PC-9 (cell line): Measurements from ENCODE around the gene HLCS. TPM values are rescaled to one million over a fixed set of nuclear protein-coding genes. Genes with fewer than 3 reads are reported as not detected.

Experiments
- BruUV-seq: library from RNA; stranded (reverse); fragments of 400-500 nt; replicated peaks from 2 replicates; lab custom pipeline; 2021; lab: Mats Ljungman, UMichigan
- CTCF ChIA-PET: fragments of 300-600 bp; sonication (Branson Sonifier 250); formaldehyde crosslinking; loops from one replicate; lab custom pipeline; 2022; ENCODE audit warnings: antibody characterized with exemption; lab: Charles Lee
- POLR2A ChIA-PET: fragments of 300-600 bp; sonication (Branson Sonifier 250); formaldehyde crosslinking; loops from one replicate; lab custom pipeline; 2022; ENCODE audit warnings: antibody characterized with exemption; ENCODE audit not compliant: unreplicated experiment; lab: Charles Lee
- DNase-seq, 2 experiments: peaks; one replicate each; pipeline versions ENCODE4 v3.0.0 to v3.0.0-alpha.2; 2015 to 2022; ENCODE audit warnings: mixed read lengths in 1 of 2
- H2AFZ ChIP-seq: fragments of 200-600 bp; sonication (generic); 2 replicates; pipeline ENCODE4 v1.8.1; 2017; ENCODE audit warnings: antibody characterized with exemption
- H3F3A ChIP-seq: fragments of 200-600 bp; sonication (generic); 2 replicates; pipeline ENCODE4 v1.8.1; 2017; ENCODE audit warnings: antibody characterized with exemption, mild to moderate bottlenecking, low read depth; ENCODE audit not compliant: insufficient read depth
- H3K27ac ChIP-seq: fragments of 200-600 bp; sonication (generic); 2 replicates; pipeline ENCODE4 v1.6.1; 2016; ENCODE audit warnings: mixed run types
- H3K27me3 ChIP-seq: fragments of 200-600 bp; sonication (generic); 2 replicates; pipeline ENCODE4 v1.6.1; 2016; ENCODE audit warnings: low read depth, mixed run types; ENCODE audit not compliant: insufficient read depth
- H3K36me3 ChIP-seq: fragments of 200-600 bp; sonication (generic); 2 replicates; pipeline ENCODE4 v1.6.1; 2016; ENCODE audit warnings: low read depth, mixed run types
- H3K4me1 ChIP-seq: fragments of 200-600 bp; sonication (generic); replicated peaks from 2 replicates; pipeline ENCODE4 v1.6.1; 2016; ENCODE audit warnings: mixed run types; ENCODE audit not compliant: insufficient read depth
- H3K4me2 ChIP-seq: fragments of 200-600 bp; sonication (generic); 2 replicates; pipeline ENCODE4 v1.6.1; 2017; ENCODE audit warnings: mixed run types
- H3K4me3 ChIP-seq: fragments of 200-600 bp; sonication (generic); 2 replicates; pipeline ENCODE4 v1.6.1; 2016; ENCODE audit warnings: mixed run types
- H3K79me2 ChIP-seq: fragments of 200-600 bp; sonication (generic); 2 replicates; pipeline ENCODE4 v1.6.1; 2017; ENCODE audit warnings: low read depth, mixed run types
- H3K9me2 ChIP-seq: fragments of 200-600 bp; sonication (generic); 2 replicates; pipeline ENCODE4 v1.8.1; 2017; ENCODE audit warnings: mild to moderate bottlenecking; ENCODE audit not compliant: insufficient read depth
- H3K9me3 ChIP-seq: fragments of 200-600 bp; sonication (generic); 2 replicates; pipeline ENCODE4 v1.8.1; 2016; ENCODE audit warnings: low read depth; ENCODE audit not compliant: insufficient read depth
- H4K20me1 ChIP-seq: fragments of 200-600 bp; sonication (generic); 2 replicates; pipeline ENCODE4 v1.8.1; 2017; ENCODE audit not compliant: insufficient read depth
- EZH2 ChIP-seq: fragments of 200-600 bp; sonication (generic); IDR thresholded peaks from 2 replicates; pipeline ENCODE4 v1.8.0; 2017; ENCODE audit warnings: antibody characterized with exemption, low read depth
- intact Hi-C: fragments of 100-400 bp; cut with micrococcal nuclease; formaldehyde crosslinking; loops from one replicate; pipeline ENCODE4 v1.10.0; 2022; ENCODE audit not compliant: unreplicated experiment
- total RNA-seq: library from RNA; stranded (reverse); gene quantifications from 2 replicates; pipeline ENCODE4 v1.2.3, GENCODE V29; 2021
- TF ChIP-seq, protein P1 (sequence below): fragments of 200-600 bp; sonication (generic); conservative IDR thresholded peaks from 2 replicates; pipeline ENCODE4 v1.6.1; 2017; ENCODE audit warnings: mixed run types, antibody characterized with exemption, mild to moderate bottlenecking, moderate library complexity

HLCS gene
- total RNA-seq, 1 experiment from 2014 or later = 21.6 TPM

DNA sequence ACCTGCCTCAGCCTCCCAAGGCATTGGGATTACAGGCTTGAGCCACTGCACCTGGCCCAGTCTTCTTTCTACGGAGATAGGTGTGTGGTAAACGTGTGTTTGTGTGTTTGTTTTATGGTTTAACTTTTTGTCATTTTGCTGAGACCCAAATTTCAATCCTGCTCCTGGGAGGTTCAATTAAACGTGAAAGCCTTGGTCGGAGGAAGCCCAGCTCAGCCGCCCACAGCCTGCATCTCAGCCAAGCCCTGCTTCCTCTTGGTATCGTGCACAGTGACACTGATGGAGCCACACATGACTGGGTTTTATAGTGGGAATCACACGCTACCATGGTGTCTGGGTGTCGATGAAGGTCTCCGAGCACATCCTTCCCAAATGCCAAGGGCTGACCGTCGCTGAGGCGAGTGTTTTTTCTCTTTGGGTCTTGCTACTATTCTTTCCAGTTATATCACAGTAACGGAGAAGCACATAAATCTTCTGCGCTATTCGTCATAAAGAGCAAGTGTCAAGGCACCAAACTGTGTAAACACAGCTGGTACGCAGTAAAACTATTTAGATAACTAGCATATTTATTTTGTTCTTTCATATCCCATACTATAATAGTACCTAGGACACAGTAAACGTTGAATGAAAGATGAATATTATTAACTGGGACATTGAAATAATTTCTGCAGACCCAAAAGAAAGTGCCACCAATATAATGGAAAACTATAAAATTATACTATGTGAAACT lies 39.3 kb downstream of the HLCS start:
- Histone ChIP-seq H3F3A (0 out of 2 replicates have a peak, but pooled peaks cover 3% of the 10 kb centered on the region), H3K4me1 (no peaks in the 10 kb centered on the region), H3K4me3 (no peak overlapping the region), H3K9me2 (no peaks in the 10 kb centered on the region), H3K36me3 (no peaks in the 10 kb centered on the region), H3K9me3 (no peaks in the 10 kb centered on the region), H3K27me3 (no peaks in the 10 kb centered on the region), H2AFZ (no peak overlapping the region), H4K20me1 (no peaks in the 10 kb centered on the region; the same call in 1 of the 2 replicates), H3K4me2 (no peak overlapping the region), H3K79me2 (no peaks in the 10 kb centered on the region), H3K27ac (no peak overlapping the region)
- CTCF ChIA-PET = interaction anchor here (0.7 kb wide), 1 partner anchor 235 kb away, joined by 5 read pairs; no protein-coding TSS in a partner anchor
- intact Hi-C loops = loop anchor here (1.0 to 5.0 kb wide), 4 partner anchors 297 to 785 kb away; no protein-coding TSS in a partner anchor
- TF ChIP-seq, protein P1, sequence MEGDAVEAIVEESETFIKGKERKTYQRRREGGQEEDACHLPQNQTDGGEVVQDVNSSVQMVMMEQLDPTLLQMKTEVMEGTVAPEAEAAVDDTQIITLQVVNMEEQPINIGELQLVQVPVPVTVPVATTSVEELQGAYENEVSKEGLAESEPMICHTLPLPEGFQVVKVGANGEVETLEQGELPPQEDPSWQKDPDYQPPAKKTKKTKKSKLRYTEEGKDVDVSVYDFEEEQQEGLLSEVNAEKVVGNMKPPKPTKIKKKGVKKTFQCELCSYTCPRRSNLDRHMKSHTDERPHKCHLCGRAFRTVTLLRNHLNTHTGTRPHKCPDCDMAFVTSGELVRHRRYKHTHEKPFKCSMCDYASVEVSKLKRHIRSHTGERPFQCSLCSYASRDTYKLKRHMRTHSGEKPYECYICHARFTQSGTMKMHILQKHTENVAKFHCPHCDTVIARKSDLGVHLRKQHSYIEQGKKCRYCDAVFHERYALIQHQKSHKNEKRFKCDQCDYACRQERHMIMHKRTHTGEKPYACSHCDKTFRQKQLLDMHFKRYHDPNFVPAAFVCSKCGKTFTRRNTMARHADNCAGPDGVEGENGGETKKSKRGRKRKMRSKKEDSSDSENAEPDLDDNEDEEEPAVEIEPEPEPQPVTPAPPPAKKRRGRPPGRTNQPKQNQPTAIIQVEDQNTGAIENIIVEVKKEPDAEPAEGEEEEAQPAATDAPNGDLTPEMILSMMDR = no peak
- no peak for TF ChIP-seq EZH2
- POLR2A ChIA-PET = no interaction called here
- BruUV-seq = no TSS peak
- DNase-seq = no peak

DNA sequence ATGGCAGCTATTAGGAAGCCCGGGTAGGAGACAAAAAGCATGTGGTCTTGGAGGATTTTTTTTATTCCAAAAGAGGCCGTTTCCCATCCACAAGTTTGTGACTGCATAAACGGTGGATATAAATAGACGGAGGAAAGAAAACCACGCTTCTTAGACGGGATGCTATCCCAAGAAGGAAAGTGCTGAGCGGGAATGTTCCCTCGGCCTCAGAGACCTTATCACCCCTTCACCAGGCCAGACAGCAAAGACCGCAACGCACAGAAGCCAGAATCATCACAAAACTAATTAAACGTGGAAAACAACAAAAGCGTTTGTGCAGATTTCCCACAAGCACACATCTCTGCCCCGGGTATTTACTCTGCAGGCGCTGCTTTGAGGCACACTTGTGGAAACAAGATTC lies 43.2 kb downstream of the HLCS start:
- no peak overlapping the region for H3K4me3 ChIP-seq
- POLR2A ChIA-PET = no interaction called here
- H3K4me1 ChIP-seq = no peaks in the 10 kb centered on the region
- no peaks in the 10 kb centered on the region for H3K79me2 ChIP-seq
- no peaks in the 10 kb centered on the region for H3K9me2 ChIP-seq
- no peak for DNase-seq
- H3K36me3 ChIP-seq = no peaks in the 10 kb centered on the region; the same call in 1 of the 2 replicates
- H3K27ac ChIP-seq = no peak overlapping the region
- CTCF ChIA-PET = no interaction called here
- no TSS peak for BruUV-seq
- no peaks in the 10 kb centered on the region for H3F3A ChIP-seq
- H3K4me2 ChIP-seq = no peak overlapping the region
- no peaks in the 10 kb centered on the region; the same call in 1 of the 2 replicates for H4K20me1 ChIP-seq
- no peak overlapping the region for H2AFZ ChIP-seq
- TF ChIP-seq, protein P1 = no peak
- TF ChIP-seq EZH2 = no peak
- H3K27me3 ChIP-seq = no peaks in the 10 kb centered on the region
- intact Hi-C loops = no loop called here
- H3K9me3 ChIP-seq = no peaks in the 10 kb centered on the region

DNA sequence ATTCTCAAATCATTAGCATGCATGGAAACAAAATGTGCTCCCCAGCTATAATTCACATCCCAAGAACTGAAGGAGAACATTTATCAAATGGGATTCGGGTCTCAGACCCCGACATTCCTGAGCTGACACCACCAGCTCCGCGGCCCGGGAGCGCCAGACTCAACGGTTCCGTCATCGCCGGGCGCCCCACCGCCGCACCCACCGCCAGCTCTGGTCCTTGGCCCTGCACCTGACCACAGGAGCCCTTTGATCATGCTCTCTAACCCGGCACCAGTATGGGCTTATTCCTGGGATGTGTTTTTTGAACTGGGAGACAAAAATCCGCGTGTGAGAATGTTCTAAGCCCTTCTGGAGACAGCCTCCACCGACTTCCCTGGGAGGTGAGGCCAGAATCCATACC lies 43.6 kb downstream of the HLCS start:
- TF ChIP-seq, protein P1 = no peak
- TF ChIP-seq EZH2 = no peak
- Histone ChIP-seq H4K20me1 (no peaks in the 10 kb centered on the region; the same call in 1 of the 2 replicates), H3K27me3 (no peaks in the 10 kb centered on the region), H3K4me2 (no peak overlapping the region), H3K79me2 (no peaks in the 10 kb centered on the region), H3K9me2 (no peaks in the 10 kb centered on the region), H3K36me3 (no peaks in the 10 kb centered on the region; the same call in 1 of the 2 replicates), H3K27ac (no peak overlapping the region), H3K4me1 (no peaks in the 10 kb centered on the region), H3K4me3 (no peak overlapping the region), H3F3A (no peaks in the 10 kb centered on the region), H2AFZ (no peak overlapping the region), H3K9me3 (no peaks in the 10 kb centered on the region)
- ChIA-PET POLR2A (no interaction called here), CTCF (no interaction called here)
- intact Hi-C loops = no loop called here
- DNase-seq = no peak
- no TSS peak for BruUV-seq
